Activated CD8-positive, alpha-beta T cell treated with anti-CD3 and anti-CD28 coated beads for 36 hours (primary cell): ENCODE measurements around the gene CTSK. TPM values are rescaled to one million over a fixed set of nuclear protein-coding genes. Genes with fewer than 3 reads are reported as not detected.
"Not testable (repeated sequence)": the region's sequence is repeated elsewhere in the genome, so short reads cannot be mapped to it uniquely, and the experiment has no call there.

Source experiments
- ATAC-seq: fragments of 200-7000 bp; cut with Tn5 transposase; one replicate; pipeline ENCODE4 v1.10.0; 2021; ENCODE audit warnings: mild to moderate bottlenecking, moderate library complexity
- CTCF ChIA-PET: fragments of 350-600 bp; sonication (Branson Sonifier 250); formaldehyde crosslinking; loops from one replicate; lab custom pipeline; 2021; ENCODE audit warnings: antibody characterized with exemption; lab: Charles Lee
- POLR2A ChIA-PET: fragments of 350-600 bp; sonication (Branson Sonifier 250); formaldehyde crosslinking; loops from one replicate; lab custom pipeline; 2021; ENCODE audit warnings: antibody characterized with exemption; lab: Charles Lee
- DNase-seq: peaks from one replicate; pipeline ENCODE4 v3.0.0-alpha.2; 2020
- H3K27ac Mint-ChIP-seq: one replicate; pipeline ENCODE4 v1.8.0; 2021; ENCODE audit warnings: mild to moderate bottlenecking, mixed read lengths
- H3K27me3 Mint-ChIP-seq: one replicate; pipeline ENCODE4 v1.8.0; 2021; ENCODE audit warnings: mixed read lengths
- H3K36me3 Mint-ChIP-seq: one replicate; pipeline ENCODE4 v1.8.0; 2021; ENCODE audit warnings: low read depth, mixed read lengths
- H3K4me1 Mint-ChIP-seq: one replicate; pipeline ENCODE4 v1.8.0; 2021; ENCODE audit warnings: low read depth, mixed read lengths
- H3K4me3 Mint-ChIP-seq: one replicate; pipeline ENCODE4 v1.8.0; 2021; ENCODE audit warnings: mild to moderate bottlenecking, moderate library complexity, mixed read lengths
- H3K9me3 Mint-ChIP-seq: one replicate; pipeline ENCODE4 v1.8.0; 2021; ENCODE audit warnings: mixed read lengths
- intact Hi-C: fragments of 100-400 bp; cut with micrococcal nuclease; formaldehyde crosslinking; loops from one replicate; pipeline ENCODE4 v1.10.0; 2022
- total RNA-seq, 2 experiments: library from RNA; stranded (reverse); gene quantifications; one replicate each; pipeline ENCODE4 v1.2.3, GENCODE V29; 2021
- TF ChIP-seq, protein P1 (sequence below): fragments of 200-600 bp; IDR thresholded peaks from one replicate; pipeline ENCODE4 v1.8.0; 2022; ENCODE audit warnings: antibody characterized with exemption, mild to moderate bottlenecking

Gene CTSK
- total RNA-seq, 2 experiments from 2014 or later, result 2.9 to 3.6 TPM

- no peak overlapping the region for H3K27ac Mint-ChIP-seq
- H3K36me3 Mint-ChIP-seq, result peaks cover 11% of the 10 kb centered on the region
- H3K4me1 Mint-ChIP-seq, result no peaks in the 10 kb centered on the region
- H3K9me3 Mint-ChIP-seq, result no peaks in the 10 kb centered on the region
- no peak for ATAC-seq
- H3K27me3 Mint-ChIP-seq, result no peaks in the 10 kb centered on the region
- TF ChIP-seq, protein P1, sequence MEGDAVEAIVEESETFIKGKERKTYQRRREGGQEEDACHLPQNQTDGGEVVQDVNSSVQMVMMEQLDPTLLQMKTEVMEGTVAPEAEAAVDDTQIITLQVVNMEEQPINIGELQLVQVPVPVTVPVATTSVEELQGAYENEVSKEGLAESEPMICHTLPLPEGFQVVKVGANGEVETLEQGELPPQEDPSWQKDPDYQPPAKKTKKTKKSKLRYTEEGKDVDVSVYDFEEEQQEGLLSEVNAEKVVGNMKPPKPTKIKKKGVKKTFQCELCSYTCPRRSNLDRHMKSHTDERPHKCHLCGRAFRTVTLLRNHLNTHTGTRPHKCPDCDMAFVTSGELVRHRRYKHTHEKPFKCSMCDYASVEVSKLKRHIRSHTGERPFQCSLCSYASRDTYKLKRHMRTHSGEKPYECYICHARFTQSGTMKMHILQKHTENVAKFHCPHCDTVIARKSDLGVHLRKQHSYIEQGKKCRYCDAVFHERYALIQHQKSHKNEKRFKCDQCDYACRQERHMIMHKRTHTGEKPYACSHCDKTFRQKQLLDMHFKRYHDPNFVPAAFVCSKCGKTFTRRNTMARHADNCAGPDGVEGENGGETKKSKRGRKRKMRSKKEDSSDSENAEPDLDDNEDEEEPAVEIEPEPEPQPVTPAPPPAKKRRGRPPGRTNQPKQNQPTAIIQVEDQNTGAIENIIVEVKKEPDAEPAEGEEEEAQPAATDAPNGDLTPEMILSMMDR, result no peak
- POLR2A ChIA-PET, result no interaction called here
- no peak overlapping the region for H3K4me3 Mint-ChIP-seq
- intact Hi-C loops, result no loop called here
- CTCF ChIA-PET, result interaction anchor here (0.8 to 1.1 kb wide), 2 partner anchors 124 to 153 kb away, joined by 3 to 4 read pairs; no protein-coding TSS in a partner anchor
- DNase-seq, result no peak
Measured at GRCh38 chr1:150798525-150798924, 9.5 kb downstream of the CTSK start.

GRCh38 chr1:150796374-150796773 lies 11.7 kb downstream of the CTSK start:
- no peak overlapping the region for H3K27ac Mint-ChIP-seq
- TF ChIP-seq, protein P1, result no peak
- ChIA-PET CTCF (no interaction called here), POLR2A (no interaction called here)
- no peak for DNase-seq
- no peaks in the 10 kb centered on the region for H3K27me3 Mint-ChIP-seq
- H3K9me3 Mint-ChIP-seq, result no peaks in the 10 kb centered on the region
- intact Hi-C loops, result no loop called here
- no peak overlapping the region for H3K4me3 Mint-ChIP-seq
- peaks cover 9% of the 10 kb centered on the region for H3K36me3 Mint-ChIP-seq
- no peak for ATAC-seq
- H3K4me1 Mint-ChIP-seq, result no peaks in the 10 kb centered on the region

GRCh38 chr1:150793778-150794177 lies 14.3 kb downstream of the CTSK start:
- H3K9me3 Mint-ChIP-seq, DNase-seq, H3K4me3 Mint-ChIP-seq, ATAC-seq, CTCF ChIA-PET, POLR2A ChIA-PET, H3K4me1 Mint-ChIP-seq, H3K27ac Mint-ChIP-seq, H3K27me3 Mint-ChIP-seq, intact Hi-C loops, H3K36me3 Mint-ChIP-seq: not testable (repeated sequence)

DNA sequence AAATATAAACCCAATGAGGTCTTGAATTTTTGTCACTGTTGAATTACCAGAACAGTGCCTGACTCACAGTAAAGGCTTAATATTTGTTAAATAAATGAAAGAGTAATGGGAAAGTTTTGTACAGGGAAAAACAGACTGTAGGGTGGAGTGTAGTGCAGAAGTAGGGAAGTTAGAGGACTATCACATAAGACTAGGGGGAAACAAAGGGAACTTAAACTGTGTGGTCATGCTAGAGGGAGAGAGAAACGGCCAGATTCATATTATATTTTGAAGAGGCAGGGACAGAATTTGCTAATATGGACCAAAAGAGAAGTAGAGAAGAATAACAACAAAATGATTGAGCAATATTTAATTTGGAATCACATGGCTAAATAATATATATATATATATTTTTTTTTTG lies 14.8 kb downstream of the CTSK start:
- H3K27me3 Mint-ChIP-seq, result no peaks in the 10 kb centered on the region
- peaks cover 9% of the 10 kb centered on the region for H3K36me3 Mint-ChIP-seq
- H3K4me1 Mint-ChIP-seq, result no peaks in the 10 kb centered on the region
- POLR2A ChIA-PET, result no interaction called here
- H3K4me3 Mint-ChIP-seq, result no peak overlapping the region
- TF ChIP-seq, protein P1, result no peak
- no peak for DNase-seq
- no peak for ATAC-seq
- no peak overlapping the region for H3K27ac Mint-ChIP-seq
- intact Hi-C loops, result no loop called here
- no peaks in the 10 kb centered on the region for H3K9me3 Mint-ChIP-seq
- CTCF ChIA-PET, result no interaction called here

DNA sequence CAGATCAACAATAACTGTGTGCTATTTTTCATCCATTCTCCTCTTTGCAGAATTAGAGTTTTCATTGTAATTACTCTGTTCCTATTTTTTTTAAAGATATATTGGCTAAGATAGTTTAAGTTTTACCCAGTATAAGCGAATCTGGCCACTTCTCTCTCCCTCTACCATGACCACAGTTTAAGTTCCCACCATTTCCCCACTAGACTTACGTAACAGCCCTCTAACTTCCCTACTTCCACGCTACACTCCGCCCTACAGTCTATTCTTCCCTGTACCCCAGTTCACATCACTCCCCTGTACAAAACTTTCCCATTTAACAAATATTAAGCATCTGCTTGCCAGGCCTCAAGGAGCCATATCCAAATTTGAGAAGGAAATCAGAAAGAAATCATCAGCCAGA lies 16.5 kb downstream of the CTSK start:
- H3K27me3 Mint-ChIP-seq, result no peaks in the 10 kb centered on the region
- no peaks in the 10 kb centered on the region for H3K4me1 Mint-ChIP-seq
- H3K27ac Mint-ChIP-seq, result no peak overlapping the region
- intact Hi-C loops, result no loop called here
- ATAC-seq, result no peak
- ChIA-PET CTCF (no interaction called here), POLR2A (no interaction called here)
- TF ChIP-seq, protein P1, result no peak
- peaks cover 5% of the 10 kb centered on the region for H3K36me3 Mint-ChIP-seq
- DNase-seq, result no peak
- no peaks in the 10 kb centered on the region for H3K9me3 Mint-ChIP-seq
- H3K4me3 Mint-ChIP-seq, result no peak overlapping the region

- TF ChIP-seq, protein P1, result no peak
- ChIA-PET CTCF (interaction anchor here (1.0 kb wide), 1 partner anchor 40 kb away, joined by 3 read pairs; no protein-coding TSS in a partner anchor), POLR2A (no interaction called here)
- Mint-ChIP-seq H3K4me3 (no peak overlapping the region), H3K9me3 (no peaks in the 10 kb centered on the region), H3K36me3 (no peaks in the 10 kb centered on the region), H3K27me3 (no peaks in the 10 kb centered on the region), H3K27ac (no peak overlapping the region), H3K4me1 (no peaks in the 10 kb centered on the region)
- DNase-seq (no peak), ATAC-seq (no peak)
- intact Hi-C loops, result no loop called here
Measured at GRCh38 chr1:150789396-150789795, 18.7 kb downstream of the CTSK start.
